ENCODE data around the gene TBC1D9B. TPM values are rescaled to one million over a fixed set of nuclear protein-coding genes. Genes with fewer than 3 reads are reported as not detected.

TBC1D9B gene
- total and polyA plus RNA-seq, 11 donors = 29.3 to 68.9 (median 43.1) TPM

- H3K9me3 ChIP-seq = no peaks in the 10 kb centered on the region
- WGBS, 4 donors = 96 to 99% (median 98%) methylated on average over 3 of the region's 3 CpGs
- TF ChIP-seq POLR2A (IDR thresholded peaks at IDR 0.05) = no peak
- TF ChIP-seq, protein P1, sequence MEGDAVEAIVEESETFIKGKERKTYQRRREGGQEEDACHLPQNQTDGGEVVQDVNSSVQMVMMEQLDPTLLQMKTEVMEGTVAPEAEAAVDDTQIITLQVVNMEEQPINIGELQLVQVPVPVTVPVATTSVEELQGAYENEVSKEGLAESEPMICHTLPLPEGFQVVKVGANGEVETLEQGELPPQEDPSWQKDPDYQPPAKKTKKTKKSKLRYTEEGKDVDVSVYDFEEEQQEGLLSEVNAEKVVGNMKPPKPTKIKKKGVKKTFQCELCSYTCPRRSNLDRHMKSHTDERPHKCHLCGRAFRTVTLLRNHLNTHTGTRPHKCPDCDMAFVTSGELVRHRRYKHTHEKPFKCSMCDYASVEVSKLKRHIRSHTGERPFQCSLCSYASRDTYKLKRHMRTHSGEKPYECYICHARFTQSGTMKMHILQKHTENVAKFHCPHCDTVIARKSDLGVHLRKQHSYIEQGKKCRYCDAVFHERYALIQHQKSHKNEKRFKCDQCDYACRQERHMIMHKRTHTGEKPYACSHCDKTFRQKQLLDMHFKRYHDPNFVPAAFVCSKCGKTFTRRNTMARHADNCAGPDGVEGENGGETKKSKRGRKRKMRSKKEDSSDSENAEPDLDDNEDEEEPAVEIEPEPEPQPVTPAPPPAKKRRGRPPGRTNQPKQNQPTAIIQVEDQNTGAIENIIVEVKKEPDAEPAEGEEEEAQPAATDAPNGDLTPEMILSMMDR (IDR thresholded peaks at IDR 0.05) = no peak
- ATAC-seq = no peak
- DNase-seq = no peak
- H3K4me3 ChIP-seq = no peak overlapping the region
- H3K36me3 ChIP-seq = peaks cover 0 to 96% (median 90%) of the 10 kb centered on the region in 9 donors
- peaks cover 0 to 23% (median 6%) of the 10 kb centered on the region in 12 donors for H3K4me1 ChIP-seq
- intact Hi-C loops (cut with DNase I) = no loop called here
- no peaks in the 10 kb centered on the region for H3K27me3 ChIP-seq
- peak overlapping the region in 1 of 12 donors; percentile 27 for H3K27ac ChIP-seq
Measured at GRCh38 chr5:179833709-179834070, 74.0 kb downstream of the TBC1D9B start.

- 85 to 88% (median 87%) methylated on average over 13 to 23 of the region's 23 CpGs for WGBS, 4 donors
- Histone ChIP-seq H3K4me3 (no peak overlapping the region), H3K36me3 (peaks cover 0 to 96% (median 90%) of the 10 kb centered on the region in 9 donors), H3K9me3 (no peaks in the 10 kb centered on the region), H3K27me3 (no peaks in the 10 kb centered on the region), H3K27ac (peak overlapping the region in 1 of 12 donors; percentile 27), H3K4me1 (peaks cover 0 to 28% (median 8%) of the 10 kb centered on the region in 12 donors)
- DNase-seq (no peak), ATAC-seq (no peak)
- intact Hi-C loops (cut with DNase I) = no loop called here
- no peak for TF ChIP-seq POLR2A (IDR thresholded peaks at IDR 0.05)
- TF ChIP-seq, protein P1 (IDR thresholded peaks at IDR 0.05) = no peak
Measured at GRCh38 chr5:179833056-179833708, 74.5 kb downstream of the TBC1D9B start.

- TF ChIP-seq, protein P1 (IDR thresholded peaks at IDR 0.05) = no peak
- TF ChIP-seq POLR2A (IDR thresholded peaks at IDR 0.05) = no peak
- H3K27me3 ChIP-seq = no peaks in the 10 kb centered on the region
- no peak overlapping the region for H3K27ac ChIP-seq
- 92 to 94% (median 93%) methylated on average over 16 to 20 of the region's 20 CpGs for WGBS, 4 donors
- H3K4me1 ChIP-seq = peaks cover 0 to 34% (median 16%) of the 10 kb centered on the region in 12 donors
- ATAC-seq (no peak), DNase-seq (no peak)
- no peak overlapping the region for H3K4me3 ChIP-seq
- intact Hi-C loops (cut with DNase I) = no loop called here
- H3K36me3 ChIP-seq = peaks cover 0 to 96% (median 90%) of the 10 kb centered on the region in 9 donors
- H3K9me3 ChIP-seq = no peaks in the 10 kb centered on the region
Measured at GRCh38 chr5:179832039-179832745, 75.5 kb downstream of the TBC1D9B start.

DNA sequence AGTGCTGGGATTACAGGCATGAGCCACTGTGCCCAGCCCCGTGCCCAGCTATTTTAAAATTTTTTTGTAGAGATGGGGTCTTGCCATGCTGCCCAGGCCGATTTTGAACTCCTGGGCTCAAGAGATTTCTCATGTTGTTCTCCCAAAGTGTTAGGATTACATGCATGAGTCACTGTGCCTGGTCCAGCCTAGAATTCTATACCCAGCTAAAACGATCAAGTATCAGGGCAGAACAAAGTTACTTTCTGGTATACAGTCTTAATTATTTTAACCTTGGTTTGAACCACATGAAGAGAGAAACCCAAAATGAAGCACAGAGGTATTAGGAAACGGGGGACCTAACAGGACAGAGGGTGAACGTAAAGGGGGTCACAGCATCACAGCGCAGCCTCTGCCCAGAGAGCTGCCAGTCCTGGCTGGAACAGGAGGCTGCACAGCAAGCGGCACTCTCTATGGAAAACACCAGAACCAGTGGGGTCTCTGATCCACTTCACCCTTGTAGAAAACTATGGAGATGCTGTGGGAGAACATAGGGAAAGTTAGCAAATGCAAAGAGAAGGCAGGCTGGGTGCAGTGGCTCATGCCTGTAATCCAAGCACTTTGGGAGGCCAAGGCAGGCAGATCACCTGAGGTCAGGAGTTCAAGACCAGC, 76.8 kb downstream of the TBC1D9B start:
- no peaks in the 10 kb centered on the region for H3K27me3 ChIP-seq
- no peak overlapping the region for H3K27ac ChIP-seq
- H3K36me3 ChIP-seq = peaks cover 0 to 96% (median 90%) of the 10 kb centered on the region in 9 donors
- DNase-seq (no peak), ATAC-seq (no peak)
- TF ChIP-seq, protein P1 (IDR thresholded peaks at IDR 0.05) = no peak
- no peak for TF ChIP-seq POLR2A (IDR thresholded peaks at IDR 0.05)
- 93 to 97% (median 96%) methylated on average over 7 of the region's 7 CpGs for WGBS, 4 donors
- H3K4me1 ChIP-seq = peaks cover 0 to 31% (median 15%) of the 10 kb centered on the region in 12 donors
- intact Hi-C loops (cut with DNase I) = no loop called here
- no peak overlapping the region for H3K4me3 ChIP-seq
- no peaks in the 10 kb centered on the region for H3K9me3 ChIP-seq

All from heart left ventricle (tissue), 16 donors.